GM23248 (cell line): Measurements from ENCODE around the gene FSIP1. TPM values are rescaled to one million over a fixed set of nuclear protein-coding genes. Genes with fewer than 3 reads are reported as not detected.

Experiments
- DNase-seq: peaks from one replicate; pipeline ENCODE4 v3.0.0-alpha.2; 2015
- H2AFZ ChIP-seq: fragments of 200-600 bp; sonication (generic); 2 replicates; pipeline ENCODE4 v1.6.1; 2016; ENCODE audit warnings: antibody characterized with exemption
- H3F3A ChIP-seq: fragments of 200-600 bp; sonication (generic); 2 replicates; pipeline ENCODE4 v1.6.1; 2016; ENCODE audit warnings: mild to moderate bottlenecking, antibody characterized with exemption, mixed run types; ENCODE audit not compliant: insufficient read depth
- H3K27ac ChIP-seq: fragments of 200-600 bp; sonication (generic); 2 replicates; pipeline ENCODE4 v1.5.1; 2016; ENCODE audit warnings: mild to moderate bottlenecking
- H3K27me3 ChIP-seq: fragments of 200-600 bp; sonication (generic); replicated peaks from 2 replicates; pipeline ENCODE4 v1.6.1; 2016; ENCODE audit warnings: mild to moderate bottlenecking; ENCODE audit not compliant: insufficient read depth
- H3K36me3 ChIP-seq: fragments of 200-600 bp; sonication (generic); 2 replicates; pipeline ENCODE4 v1.6.1; 2016; ENCODE audit warnings: low read depth, mild to moderate bottlenecking
- H3K4me1 ChIP-seq: fragments of 200-600 bp; sonication (generic); 2 replicates; pipeline ENCODE4 v1.6.1; 2016; ENCODE audit warnings: mild to moderate bottlenecking; ENCODE audit not compliant: insufficient read depth
- H3K4me2 ChIP-seq: fragments of 200-600 bp; sonication (generic); one replicate; pipeline ENCODE4 v1.6.1; 2016; ENCODE audit warnings: mild to moderate bottlenecking; ENCODE audit not compliant: unreplicated experiment
- H3K4me3 ChIP-seq: fragments of 200-600 bp; sonication (generic); 2 replicates; pipeline ENCODE4 v1.5.1; 2016; ENCODE audit warnings: mild to moderate bottlenecking
- H3K79me2 ChIP-seq: fragments of 200-600 bp; sonication (generic); 2 replicates; pipeline ENCODE4 v1.6.1; 2016; ENCODE audit warnings: mild to moderate bottlenecking; ENCODE audit not compliant: insufficient read depth
- H3K9ac ChIP-seq: fragments of 200-600 bp; sonication (generic); 2 replicates; pipeline ENCODE4 v1.6.1; 2016; ENCODE audit warnings: mild to moderate bottlenecking
- H3K9me2 ChIP-seq: fragments of 200-600 bp; sonication (generic); 2 replicates; pipeline ENCODE4 v1.6.1; 2016; ENCODE audit warnings: mixed run types, mild to moderate bottlenecking, moderate library complexity; ENCODE audit not compliant: insufficient read depth
- H3K9me3 ChIP-seq: fragments of 200-600 bp; sonication (generic); one replicate; pipeline ENCODE4 v1.6.1; 2017; ENCODE audit warnings: low read depth
- H4K20me1 ChIP-seq: fragments of 200-600 bp; sonication (generic); 2 replicates; pipeline ENCODE4 v1.6.0; 2016; ENCODE audit not compliant: insufficient read depth
- EZH2 ChIP-seq: fragments of 200-600 bp; sonication (generic); IDR thresholded peaks from 2 replicates; pipeline ENCODE4 v1.6.1; 2018; ENCODE audit warnings: antibody characterized with exemption, mild to moderate bottlenecking; ENCODE audit not compliant: insufficient read depth, poor library complexity, severe bottlenecking
- EZH2phosphoT487 ChIP-seq: fragments of 200-600 bp; sonication (generic); IDR thresholded peaks from 2 replicates; pipeline ENCODE4 v1.6.1; 2018; ENCODE audit warnings: antibody characterized with exemption, moderate library complexity, mild to moderate bottlenecking, low read depth; ENCODE audit not compliant: insufficient read depth
- WGBS, 2 experiments: methylation state at CpG; one replicate each; pipeline ENCODE4 v1.1.6; 2015 to 2017; ENCODE audit warnings: low lambda C conversion rate in 2 of 2, low coverage in 1 of 2; ENCODE audit errors: missing lambda C conversion rate in 2 of 2; 5-methylcytosine and 5-hydroxymethylcytosine counted together
- in situ Hi-C: fragments of 300-500 bp; cut with MboI; formaldehyde crosslinking; loops from 2 replicates; pipeline ENCODE4 v1.15.0; 2020
- polyA plus RNA-seq: library from polyadenylated mRNA; unstranded; fragments of >200 nt; fragmentation: Nextera tagmentation; extraction: Ambion mirVana; gene quantifications from 2 replicates; pipeline ENCODE4 v1.2.1, GENCODE V29; 2016
- total RNA-seq: library from RNA; depleted of rRNA; stranded (reverse); fragments of >200 nt; shearing (Covaris generic); gene quantifications from 2 replicates; pipeline ENCODE4 v1.2.3, GENCODE V29; 2014

Gene FSIP1
- total and polyA plus RNA-seq, 2 experiments from 2014 or later: 2.4 TPM

GRCh38 chr15:39774688-39775267 lies 7.9 kb downstream of the FSIP1 start:
- Histone ChIP-seq H2AFZ (no peak overlapping the region), H3K27me3 (no peaks in the 10 kb centered on the region), H3F3A (peaks cover 17% of the 10 kb centered on the region), H3K9me2 (no peaks in the 10 kb centered on the region), H3K27ac (no peak overlapping the region), H4K20me1 (no peaks in the 10 kb centered on the region), H3K4me1 (peaks cover 15% of the 10 kb centered on the region), H3K36me3 (no peaks in the 10 kb centered on the region), H3K79me2 (no peaks in the 10 kb centered on the region), H3K4me2 (no peak overlapping the region), H3K4me3 (no peak overlapping the region), H3K9ac (no peak overlapping the region), H3K9me3 (no peaks in the 10 kb centered on the region)
- in situ Hi-C loops: no loop called here
- TF ChIP-seq EZH2 (no peak), EZH2phosphoT487 (no peak)
- no peak for DNase-seq
- 91 to 93% methylated on average over 3 of the region's 3 CpGs for WGBS, 2 experiments

- Histone ChIP-seq H3K4me1 (peaks cover 15% of the 10 kb centered on the region), H3K4me2 (peak overlapping the region; percentile 91), H3K9me2 (no peaks in the 10 kb centered on the region), H3K9me3 (no peaks in the 10 kb centered on the region), H3K27me3 (no peaks in the 10 kb centered on the region), H4K20me1 (no peaks in the 10 kb centered on the region), H3K36me3 (no peaks in the 10 kb centered on the region), H3K9ac (peak overlapping the region; percentile 77), H2AFZ (peak overlapping the region; percentile 89), H3K27ac (peak overlapping the region; percentile 91), H3F3A (peaks cover 17% of the 10 kb centered on the region), H3K4me3 (peak overlapping the region; percentile 64), H3K79me2 (no peaks in the 10 kb centered on the region)
- 37% methylated on average over 8 of the region's 8 CpGs for WGBS, 2 experiments
- peak; percentile 93 for DNase-seq
- TF ChIP-seq EZH2phosphoT487: no peak
- no peak for TF ChIP-seq EZH2
- in situ Hi-C loops: no loop called here
Measured at GRCh38 chr15:39770748-39771689, 11.6 kb downstream of the FSIP1 start.

GRCh38 chr15:39767921-39768320 lies 14.7 kb downstream of the FSIP1 start:
- Histone ChIP-seq H3K27ac (no peak overlapping the region), H3K9ac (no peak overlapping the region), H3K27me3 (no peaks in the 10 kb centered on the region), H3K79me2 (no peaks in the 10 kb centered on the region), H3K4me1 (peaks cover 15% of the 10 kb centered on the region), H3F3A (peaks cover 17% of the 10 kb centered on the region), H4K20me1 (no peaks in the 10 kb centered on the region), H3K9me2 (no peaks in the 10 kb centered on the region), H2AFZ (no peak overlapping the region), H3K4me2 (no peak overlapping the region), H3K9me3 (no peaks in the 10 kb centered on the region), H3K4me3 (no peak overlapping the region), H3K36me3 (no peaks in the 10 kb centered on the region)
- no peak for TF ChIP-seq EZH2phosphoT487
- no peak for TF ChIP-seq EZH2
- 95% methylated on average over 5 of the region's 5 CpGs for WGBS, 2 experiments
- no peak for DNase-seq
- in situ Hi-C loops: loop anchor here (10.0 kb wide), 2 partner anchors 83 to 163 kb away; no protein-coding TSS in a partner anchor

GRCh38 chr15:39761006-39761405 lies 21.6 kb downstream of the FSIP1 start:
- in situ Hi-C loops: loop anchor here (10.0 kb wide), 2 partner anchors 76 to 156 kb away; no protein-coding TSS in a partner anchor
- 83 to 92% methylated on average over 2 of the region's 2 CpGs for WGBS, 2 experiments
- TF ChIP-seq EZH2phosphoT487 (no peak), EZH2 (no peak)

More at GRCh38 chr15:39761006-39761405, 21.6 kb downstream of the FSIP1 start:
- no peaks in the 10 kb centered on the region for H3K9me3 ChIP-seq
- DNase-seq: no peak
- H3K4me3 ChIP-seq: no peak overlapping the region
- no peak overlapping the region for H3K9ac ChIP-seq
- no peaks in the 10 kb centered on the region for H4K20me1 ChIP-seq
- no peak overlapping the region for H3K4me2 ChIP-seq
- H3K27me3 ChIP-seq: no peaks in the 10 kb centered on the region
- H2AFZ ChIP-seq: no peak overlapping the region
- H3K27ac ChIP-seq: no peak overlapping the region
- no peaks in the 10 kb centered on the region for H3K79me2 ChIP-seq
- no peaks in the 10 kb centered on the region; the same call in 1 of the 2 replicates for H3K4me1 ChIP-seq
- no peaks in the 10 kb centered on the region; the same call in 1 of the 2 replicates for H3K36me3 ChIP-seq
- peaks cover 3% of the 10 kb centered on the region; the same call in 1 of the 2 replicates for H3F3A ChIP-seq
- H3K9me2 ChIP-seq: no peaks in the 10 kb centered on the region
